ENCODE data around the gene PLXNA4.

DNA sequence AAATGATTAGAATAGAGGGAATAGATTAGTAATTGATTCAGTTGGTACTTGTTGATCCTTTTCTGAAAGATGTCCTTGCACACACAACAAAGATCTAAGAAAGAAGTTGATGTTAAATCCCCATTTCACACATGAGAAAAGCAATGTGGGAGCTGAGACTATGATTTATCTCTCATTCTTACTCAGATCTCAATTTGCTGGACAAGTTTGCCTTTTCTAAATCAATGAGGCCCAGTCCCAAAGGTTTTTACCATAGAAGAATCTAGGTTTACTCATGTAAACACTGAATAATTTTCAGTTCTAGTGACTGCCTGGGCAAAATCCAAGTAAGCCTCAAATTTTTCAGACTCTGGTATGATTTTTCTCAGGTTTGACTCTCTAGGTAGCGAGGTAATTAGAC is 25.5 kb upstream of the PLXNA4 start:
- TF ChIP-seq GATA2 (IDR thresholded peaks at IDR 0.05; ENCODE audit: low read depth, low read length) (no peak), GATA3 (IDR thresholded peaks at IDR 0.05; ENCODE audit: low read depth, low read length) (no peak)

All from SH-SY5Y (cell line).